Prostate gland (tissue), 2 donors: ENCODE measurements around the gene RPL10. TPM values are rescaled to one million over a fixed set of nuclear protein-coding genes. Genes with fewer than 3 reads are reported as not detected.
A peak's percentile ranks its signal among the peaks of the same experiment; 100 is the strongest.

ENCODE experiments used
- DNase-seq: peaks from one replicate; pipeline ENCODE4 v3.0.0-alpha.2; 2019; ENCODE audit warnings: low spot score
- H3K27ac ChIP-seq, 2 donors: fragments of 200-600 bp; sonication (generic); 2 replicates each; pipeline ENCODE4 v1.5.1; 2017 to 2019
- H3K27me3 ChIP-seq: fragments of 200-600 bp; sonication (generic); replicated peaks from 2 replicates; pipeline ENCODE4 v1.5.1; 2019; ENCODE audit not compliant: insufficient read depth
- H3K36me3 ChIP-seq, 2 donors: fragments of 200-600 bp; sonication (generic); 1 replicate in 1 of 2; 2 replicates in 1 of 2; pipeline versions ENCODE4 v1.5.1 to v1.8.1; 2017 to 2019
- H3K4me1 ChIP-seq: fragments of 200-600 bp; sonication (generic); replicated peaks from 2 replicates; pipeline ENCODE4 v1.5.1; 2019
- H3K4me3 ChIP-seq, 2 donors: fragments of 200-600 bp; sonication (generic); 2 replicates each; pipeline ENCODE4 v1.5.1; 2017 to 2019
- H3K9me3 ChIP-seq: fragments of 200-600 bp; sonication (generic); 2 replicates; pipeline ENCODE4 v1.5.1; 2017
- POLR2A ChIP-seq: fragments of 450-650 bp; IDR thresholded peaks from one replicate; pipeline ENCODE4 v1.6.1; 2016; ENCODE audit warnings: antibody characterized with exemption, mild to moderate bottlenecking
- POLR2AphosphoS5 ChIP-seq: sonication (generic); formaldehyde crosslinking; IDR thresholded peaks from one replicate; pipeline ENCODE4 v1.6.1; 2017; ENCODE audit warnings: antibody characterized with exemption
- WGBS: methylation state at CpG from one replicate; pipeline ENCODE4 v1.1.5; 2018; 5-methylcytosine and 5-hydroxymethylcytosine counted together
- intact Hi-C: fragments of 100-400 bp; cut with DNase I; formaldehyde crosslinking; loops from one replicate; pipeline ENCODE4 v1.14.2; 2022
- total RNA-seq, 2 donors: library from RNA; depleted of rRNA; stranded (reverse); fragments of >200 nt; gene quantifications; one replicate each; pipeline ENCODE4 v1.1.0, GENCODE V29; 2016
- TF ChIP-seq, protein P1 (sequence below), 4 experiments: fragments of 200-600 bp in 2 of 4; fragments of 450-650 bp in 2 of 4; sonication (generic) in 2 of 4; IDR thresholded peaks; 1 replicate in 3 of 4; 2 replicates in 1 of 4; pipeline ENCODE4 v1.5.1; 2016 to 2019; ENCODE audit warnings: antibody characterized with exemption in 4 of 4, mild to moderate bottlenecking in 2 of 4, moderate library complexity in 2 of 4

The RPL10 gene
- total RNA-seq, 2 donors from 2014 or later = 3,702 to 5,500 TPM

GRCh38 chrX:154403858-154404257 lies 5.7 kb downstream of the RPL10 start:
- intact Hi-C loops = loop anchor here (5.0 kb wide), 1 partner anchor 33 kb away; the partner anchor contains the start of gene GDI1
- Histone ChIP-seq H3K27me3 (no peaks in the 10 kb centered on the region), H3K4me1 (no peaks in the 10 kb centered on the region), H3K4me3 (no peak overlapping the region), H3K27ac (no peak overlapping the region), H3K36me3 (no peaks in the 10 kb centered on the region), H3K9me3 (no peaks in the 10 kb centered on the region)
- no peak for DNase-seq
- TF ChIP-seq, protein P1, sequence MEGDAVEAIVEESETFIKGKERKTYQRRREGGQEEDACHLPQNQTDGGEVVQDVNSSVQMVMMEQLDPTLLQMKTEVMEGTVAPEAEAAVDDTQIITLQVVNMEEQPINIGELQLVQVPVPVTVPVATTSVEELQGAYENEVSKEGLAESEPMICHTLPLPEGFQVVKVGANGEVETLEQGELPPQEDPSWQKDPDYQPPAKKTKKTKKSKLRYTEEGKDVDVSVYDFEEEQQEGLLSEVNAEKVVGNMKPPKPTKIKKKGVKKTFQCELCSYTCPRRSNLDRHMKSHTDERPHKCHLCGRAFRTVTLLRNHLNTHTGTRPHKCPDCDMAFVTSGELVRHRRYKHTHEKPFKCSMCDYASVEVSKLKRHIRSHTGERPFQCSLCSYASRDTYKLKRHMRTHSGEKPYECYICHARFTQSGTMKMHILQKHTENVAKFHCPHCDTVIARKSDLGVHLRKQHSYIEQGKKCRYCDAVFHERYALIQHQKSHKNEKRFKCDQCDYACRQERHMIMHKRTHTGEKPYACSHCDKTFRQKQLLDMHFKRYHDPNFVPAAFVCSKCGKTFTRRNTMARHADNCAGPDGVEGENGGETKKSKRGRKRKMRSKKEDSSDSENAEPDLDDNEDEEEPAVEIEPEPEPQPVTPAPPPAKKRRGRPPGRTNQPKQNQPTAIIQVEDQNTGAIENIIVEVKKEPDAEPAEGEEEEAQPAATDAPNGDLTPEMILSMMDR (IDR thresholded peaks at IDR 0.05) = no peak
- TF ChIP-seq POLR2AphosphoS5 = no peak
- TF ChIP-seq POLR2A = no peak
- 92% methylated on average over 4 of the region's 4 CpGs for WGBS

DNA sequence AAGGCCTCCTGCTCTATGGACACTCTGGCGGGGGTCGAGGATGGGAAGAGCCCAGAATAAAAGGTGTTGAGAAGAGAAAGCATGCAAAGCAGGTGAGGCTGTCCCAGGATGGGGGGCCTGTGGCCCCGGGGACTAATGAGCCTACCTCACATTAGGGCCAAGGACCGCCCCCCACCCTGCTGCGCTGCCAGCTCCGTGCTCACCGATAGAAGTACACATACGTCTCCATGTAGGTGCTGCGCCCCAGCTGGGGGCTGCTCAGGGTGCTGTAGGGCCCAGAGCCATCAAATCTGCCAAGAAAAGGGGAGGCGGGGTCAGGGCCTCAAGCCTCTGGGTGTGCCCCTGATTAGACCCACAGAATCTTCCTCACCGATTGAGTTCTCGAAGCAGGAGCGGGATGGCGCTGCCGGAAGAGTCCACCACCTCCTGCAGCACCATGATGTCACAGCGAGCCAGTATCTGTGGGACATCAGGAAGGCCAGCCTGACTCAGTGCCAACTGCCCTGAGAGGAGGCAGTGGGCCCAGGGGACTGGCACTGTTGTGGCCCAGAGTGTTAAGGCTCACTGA lies 6.5 kb downstream of the RPL10 start:
- no peak overlapping the region for H3K4me3 ChIP-seq
- H3K27ac ChIP-seq = no peak overlapping the region
- no peak for TF ChIP-seq POLR2A
- no peaks in the 10 kb centered on the region for H3K9me3 ChIP-seq
- H3K36me3 ChIP-seq = no peaks in the 10 kb centered on the region
- DNase-seq = no peak
- 87% methylated on average over 10 of the region's 16 CpGs for WGBS
- H3K27me3 ChIP-seq = no peaks in the 10 kb centered on the region
- intact Hi-C loops = loop anchor here (5.0 kb wide), 1 partner anchor 33 kb away; the partner anchor contains the start of gene GDI1
- no peaks in the 10 kb centered on the region for H3K4me1 ChIP-seq

GRCh38 chrX:154408659-154409221 lies 10.6 kb downstream of the RPL10 start:
- peak overlapping the region in 1 of 2 donors; percentile 43 for H3K27ac ChIP-seq
- no peaks in the 10 kb centered on the region for H3K36me3 ChIP-seq
- H3K27me3 ChIP-seq = no peaks in the 10 kb centered on the region
- intact Hi-C loops = no loop called here
- DNase-seq = no peak
- WGBS = 63% methylated on average over 7 of the region's 10 CpGs
- H3K4me3 ChIP-seq = no peak overlapping the region
- H3K9me3 ChIP-seq = no peaks in the 10 kb centered on the region
- no peaks in the 10 kb centered on the region for H3K4me1 ChIP-seq
- TF ChIP-seq, protein P1 (IDR thresholded peaks at IDR 0.05) = no peak
- TF ChIP-seq POLR2A = no peak
- TF ChIP-seq POLR2AphosphoS5 = no peak

GRCh38 chrX:154409222-154409871 lies 11.2 kb downstream of the RPL10 start, which contains the start of gene DNASE1L1:
Gene DNASE1L1, minus strand, starts transcription at chrX:154409254. Its CDS starts 3,686 bp downstream, at chrX:154405568.
- H3K9me3 ChIP-seq = no peaks in the 10 kb centered on the region
- H3K36me3 ChIP-seq = no peaks in the 10 kb centered on the region
- no peaks in the 10 kb centered on the region for H3K4me1 ChIP-seq
- TF ChIP-seq, protein P1 (IDR thresholded peaks at IDR 0.05) = no peak
- TF ChIP-seq POLR2A = peak; percentile 43
- intact Hi-C loops = no loop called here
- peak; percentile 40 for DNase-seq
- no peak within 1 kb of the TSS for H3K4me3 ChIP-seq
- peak within 1 kb of the TSS; percentile 18 to 43 for H3K27ac ChIP-seq
- no peaks in the 10 kb centered on the region for H3K27me3 ChIP-seq
- WGBS = 49% methylated on average over 15 of the region's 26 CpGs

GRCh38 chrX:154411981-154412340 lies 13.8 kb downstream of the RPL10 start:
- no peaks in the 10 kb centered on the region for H3K27me3 ChIP-seq
- no peaks in the 10 kb centered on the region for H3K36me3 ChIP-seq

More at GRCh38 chrX:154411981-154412340, 13.8 kb downstream of the RPL10 start:
- TF ChIP-seq POLR2A = peak; percentile 68
- TF ChIP-seq, protein P1 (IDR thresholded peaks at IDR 0.05) = no peak
- TF ChIP-seq POLR2AphosphoS5 = peak; percentile 63
- peak; percentile 53 for DNase-seq
- intact Hi-C loops = loop anchor here (1.0 kb wide), 1 partner anchor 115 kb away; no protein-coding TSS in a partner anchor
- Histone ChIP-seq H3K27ac (peak overlapping the region; percentile 88 to 92), H3K4me3 (peak overlapping the region; percentile 63 to 64), H3K4me1 (no peaks in the 10 kb centered on the region), H3K9me3 (no peaks in the 10 kb centered on the region)
- 0% methylated on average over 14 of the region's 29 CpGs for WGBS
